HG03575 (cell line): ENCODE measurements around the gene DNAI2.

ENCODE experiments used
- ATAC-seq: cut with Tn5 transposase; IDR thresholded peaks from one replicate; pipeline ENCODE4 v1.9.1; 2021; ENCODE audit not compliant: unreplicated experiment, insufficient number of reproducible peaks, low FRiP score; ENCODE audit errors: extremely low read depth

Gene DNAI2

DNA sequence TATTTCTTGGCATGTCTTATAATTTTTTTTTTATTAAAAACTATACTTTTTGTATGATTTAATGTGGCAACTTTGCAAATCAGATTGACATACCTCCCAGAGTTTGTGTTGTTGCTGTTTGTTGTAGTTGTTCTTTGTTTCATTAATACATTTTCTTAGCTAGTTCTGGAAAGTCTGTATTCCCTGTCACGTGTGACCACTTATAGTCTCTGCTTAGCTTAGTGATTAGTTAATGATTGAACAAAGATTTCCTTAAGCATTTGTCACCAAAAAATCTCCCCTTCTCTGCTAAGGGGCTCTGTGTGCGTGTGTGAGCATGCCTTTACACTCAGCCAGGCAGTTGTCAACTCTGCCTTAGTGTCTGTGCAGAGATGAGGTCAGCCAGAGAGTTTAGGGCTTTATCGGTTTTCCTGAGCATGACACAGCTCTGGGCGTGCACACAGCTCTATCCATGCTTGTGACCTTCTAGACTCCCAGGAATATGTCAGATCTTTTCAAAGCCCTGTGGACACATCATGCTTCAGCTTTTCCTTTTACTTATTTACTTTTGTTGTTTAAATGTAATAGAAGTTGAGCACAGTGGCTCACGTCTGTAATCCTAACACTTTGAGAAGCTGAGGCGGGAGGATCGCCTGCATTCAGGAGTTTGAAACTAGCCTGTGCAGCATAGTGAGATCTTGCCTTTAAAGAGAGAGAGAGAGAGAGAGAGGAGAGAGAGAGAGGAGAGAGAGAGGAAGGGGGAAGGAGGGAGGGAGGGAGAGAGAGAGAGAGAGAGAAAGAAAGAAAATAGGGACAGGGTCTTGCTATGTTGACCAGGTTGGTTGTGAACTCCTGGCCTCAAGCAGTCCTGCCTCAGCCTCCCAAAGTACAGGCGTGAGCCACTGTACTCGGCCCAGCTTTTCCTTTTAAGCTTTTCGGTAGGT is 21.9 kb downstream of the DNAI2 start:
- ATAC-seq, result no peak

- no peak for ATAC-seq
Measured at GRCh38 chr17:74296548-74296936, 22.5 kb downstream of the DNAI2 start.

DNA sequence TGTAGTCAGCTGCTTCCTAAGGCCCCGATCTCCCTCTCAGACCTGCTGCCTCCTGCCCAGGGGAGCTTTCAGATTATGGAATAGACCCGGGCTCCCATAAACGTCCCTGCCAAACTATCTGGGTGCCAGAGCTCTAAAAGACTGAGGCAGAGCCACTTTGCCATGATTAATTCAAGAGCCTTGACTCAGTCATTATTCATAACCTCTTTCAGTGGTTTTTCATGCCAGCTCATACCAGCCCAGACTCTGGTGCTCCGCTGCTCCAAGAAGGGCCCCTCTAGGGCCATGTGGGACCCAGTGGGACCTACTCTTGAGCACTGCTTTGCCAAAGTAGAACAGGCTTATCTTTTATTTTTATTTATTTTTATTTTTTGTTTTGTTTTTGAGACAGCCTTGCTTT is 23.9 kb downstream of the DNAI2 start:
- ATAC-seq, result no peak

- no peak for ATAC-seq
Measured at GRCh38 chr17:74298778-74299177, 24.7 kb downstream of the DNAI2 start.

- ATAC-seq, result no peak
Measured at GRCh38 chr17:74299226-74300009, 25.4 kb downstream of the DNAI2 start.

GRCh38 chr17:74303305-74303704 is 29.3 kb downstream of the DNAI2 start:
- ATAC-seq, result no peak

GRCh38 chr17:74304184-74304583 is 30.1 kb downstream of the DNAI2 start:
- ATAC-seq, result no peak

- ATAC-seq, result no peak
Measured at GRCh38 chr17:74305865-74306654, 32.0 kb downstream of the DNAI2 start.

- no peak for ATAC-seq
Measured at GRCh38 chr17:74307984-74308773, 34.1 kb downstream of the DNAI2 start.

GRCh38 chr17:74309902-74310301 is 35.9 kb downstream of the DNAI2 start:
- no peak for ATAC-seq

GRCh38 chr17:74314877-74315276 is 40.8 kb downstream of the DNAI2 start:
- ATAC-seq, result no peak

- no peak for ATAC-seq
Measured at GRCh38 chr17:74316220-74316619, 42.2 kb downstream of the DNAI2 start.

DNA sequence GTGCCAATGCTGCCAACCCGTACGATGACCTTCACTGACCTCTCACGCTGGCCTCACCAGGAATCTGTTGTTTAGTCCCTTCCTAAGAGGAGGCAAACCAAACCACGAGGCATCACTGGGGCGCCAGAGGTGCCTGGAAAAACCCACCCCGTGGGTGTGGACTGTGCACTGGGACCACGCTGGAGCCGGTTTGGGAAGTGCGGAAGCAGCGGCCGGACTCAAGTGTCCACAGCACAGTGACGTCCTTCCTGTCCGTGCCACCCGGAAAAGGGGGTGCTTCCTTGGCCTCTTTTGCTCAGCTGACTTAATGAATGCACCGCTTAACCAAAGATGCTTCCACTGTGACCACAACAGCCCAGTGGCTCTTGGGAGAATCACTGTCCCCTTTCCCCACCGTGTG is 43.0 kb downstream of the DNAI2 start:
- ATAC-seq, result no peak

- no peak for ATAC-seq
Measured at GRCh38 chr17:74318391-74318790, 44.4 kb downstream of the DNAI2 start.

DNA sequence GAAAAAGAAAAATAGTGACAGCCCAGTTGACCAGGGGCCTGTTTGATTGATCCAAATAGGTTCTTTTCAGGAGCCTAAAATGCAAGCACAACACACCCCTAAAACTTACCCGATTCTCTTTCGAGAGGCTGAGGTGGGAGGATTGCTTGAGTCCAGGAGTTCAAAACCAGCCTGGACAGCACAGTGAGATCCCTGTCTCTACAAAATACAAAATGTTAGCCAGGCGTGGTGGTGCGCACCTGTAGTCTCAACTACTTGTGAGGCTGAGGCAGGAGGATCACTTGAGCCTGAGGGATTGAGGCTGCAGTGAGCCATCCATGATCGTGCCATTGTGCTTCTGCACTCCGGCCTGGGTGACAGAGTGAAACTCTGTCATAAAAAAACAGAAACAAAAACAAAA is 50.5 kb downstream of the DNAI2 start:
- no peak for ATAC-seq

DNA sequence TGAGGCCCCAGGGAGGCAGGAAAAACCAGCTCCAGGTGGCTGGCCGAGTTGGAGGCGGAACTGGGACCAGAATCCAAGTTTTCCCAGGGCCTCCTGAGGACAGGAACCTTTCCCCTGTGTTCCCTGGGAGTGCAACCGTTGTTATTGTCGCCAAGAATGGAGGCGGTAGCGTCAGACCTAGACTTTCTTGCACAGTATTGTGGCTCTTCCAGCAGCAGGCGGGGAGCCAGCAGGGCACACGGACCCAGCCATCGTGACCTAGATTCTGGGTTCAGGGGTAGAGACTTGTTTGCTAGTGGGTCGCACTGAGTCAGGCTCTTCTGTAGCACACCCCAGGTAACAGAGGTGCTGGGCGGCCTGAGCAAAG is 51.3 kb downstream of the DNAI2 start:
- ATAC-seq, result no peak

DNA sequence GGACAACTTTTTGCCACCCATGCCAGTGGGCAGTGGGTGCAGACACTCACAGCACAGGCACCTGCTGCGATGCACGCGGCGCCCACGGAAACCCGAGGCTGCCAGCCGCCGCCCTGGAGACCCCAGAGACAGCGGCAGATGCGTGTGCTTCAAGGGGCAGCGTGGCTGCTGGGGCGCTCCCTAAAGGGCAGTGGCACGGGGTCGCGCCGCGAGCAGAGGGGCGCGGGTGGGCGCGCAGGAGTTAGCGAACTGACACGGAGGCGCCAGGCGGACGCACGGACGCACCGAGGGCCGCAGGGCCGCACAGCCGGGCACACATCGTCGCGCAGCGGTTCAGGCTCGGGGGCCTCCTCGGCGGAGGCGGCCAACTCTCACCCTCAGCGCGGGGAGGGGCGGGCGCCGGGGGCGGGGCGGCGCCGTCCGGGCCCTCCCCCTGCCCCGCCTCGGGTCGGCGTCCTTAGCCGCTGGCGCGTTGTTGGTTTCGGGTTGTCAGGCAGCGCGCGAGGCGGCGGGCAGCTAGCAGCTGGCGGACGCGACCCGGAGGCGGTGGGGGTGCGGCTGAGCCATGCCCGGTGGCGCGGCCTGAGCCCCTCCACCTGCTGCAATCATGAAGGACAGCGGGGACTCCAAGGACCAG is 51.8 kb downstream of the DNAI2 start, which contains the start of gene KIF19:
KIF19 (plus strand) TSS at position 484 of the 637 bp plus-strand sequence; CDS start at position 608, 124 bp downstream.
- ATAC-seq, result no peak

DNA sequence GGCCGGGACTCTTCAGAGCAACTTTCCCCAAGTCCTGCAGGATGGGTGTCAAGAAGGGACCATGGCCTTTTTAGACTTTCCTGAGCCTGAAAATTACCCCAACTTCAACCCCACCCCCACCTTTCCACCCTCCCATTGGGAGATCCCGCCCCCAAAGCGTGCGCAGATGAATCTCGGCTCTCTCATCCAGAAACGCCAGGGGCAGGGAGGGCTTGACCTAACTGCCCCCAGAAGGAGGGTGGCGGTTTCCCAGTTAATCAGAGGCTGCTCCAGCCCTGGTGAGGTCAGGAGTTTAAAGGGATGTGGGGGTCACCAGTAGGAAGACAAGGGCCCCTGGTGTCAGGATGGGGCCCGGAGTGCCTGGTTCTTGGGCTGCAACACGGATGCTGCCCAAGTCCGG is 52.5 kb downstream of the DNAI2 start:
- no peak for ATAC-seq
